Measurements from ENCODE around the gene VRK2. TPM values are rescaled to one million over a fixed set of nuclear protein-coding genes. Genes with fewer than 3 reads are reported as not detected.

Gene VRK2
- total RNA-seq, 1 experiment from 2014 or later: 20.1 TPM

- no peak overlapping the region for H3K27ac Mint-ChIP-seq
- H3K4me3 Mint-ChIP-seq: no peak overlapping the region
- TF ChIP-seq USF1 (CRISPR knock-in tag; IDR thresholded peaks at IDR 0.05) (no peak), TEAD4 (CRISPR knock-in tag; IDR thresholded peaks at IDR 0.05) (no peak), RORB (CRISPR knock-in tag; IDR thresholded peaks at IDR 0.05) (no peak), PREB (CRISPR knock-in tag; IDR thresholded peaks at IDR 0.05; ENCODE audit: borderline replicate concordance) (no peak), ZNF416 (CRISPR knock-in tag; IDR thresholded peaks at IDR 0.05) (no peak)
- TF ChIP-seq, protein P1, sequence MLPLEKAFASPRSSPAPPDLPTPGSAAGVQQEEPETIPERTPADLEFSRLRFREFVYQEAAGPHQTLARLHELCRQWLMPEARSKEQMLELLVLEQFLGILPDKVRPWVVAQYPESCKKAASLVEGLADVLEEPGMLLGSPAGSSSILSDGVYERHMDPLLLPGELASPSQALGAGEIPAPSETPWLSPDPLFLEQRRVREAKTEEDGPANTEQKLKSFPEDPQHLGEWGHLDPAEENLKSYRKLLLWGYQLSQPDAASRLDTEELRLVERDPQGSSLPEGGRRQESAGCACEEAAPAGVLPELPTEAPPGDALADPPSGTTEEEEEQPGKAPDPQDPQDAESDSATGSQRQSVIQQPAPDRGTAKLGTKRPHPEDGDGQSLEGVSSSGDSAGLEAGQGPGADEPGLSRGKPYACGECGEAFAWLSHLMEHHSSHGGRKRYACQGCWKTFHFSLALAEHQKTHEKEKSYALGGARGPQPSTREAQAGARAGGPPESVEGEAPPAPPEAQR (CRISPR knock-in tag; IDR thresholded peaks at IDR 0.05): no peak
- ChIA-PET CTCF (no interaction called here), POLR2A (no interaction called here)
- DNase-seq (ENCODE audit: low spot score): no peak
- H3K4me1 Mint-ChIP-seq: no peaks in the 10 kb centered on the region; the same call in 1 of the 2 replicates
- ATAC-seq: no peak
- H3K36me3 Mint-ChIP-seq: peaks cover 51% of the 10 kb centered on the region
- H3K9me3 Mint-ChIP-seq: peaks cover 29% of the 10 kb centered on the region
- H3K27me3 Mint-ChIP-seq (ENCODE audit: low read depth): no peaks in the 10 kb centered on the region
Measured at GRCh38 chr2:58180635-58181034, 134.0 kb downstream of the VRK2 start.

- ChIA-PET CTCF (no interaction called here), POLR2A (no interaction called here)
- no peak overlapping the region for H3K4me3 Mint-ChIP-seq
- H3K4me1 Mint-ChIP-seq: no peaks in the 10 kb centered on the region; the same call in 1 of the 2 replicates
- DNase-seq (ENCODE audit: low spot score): no peak
- H3K27me3 Mint-ChIP-seq (ENCODE audit: low read depth): no peaks in the 10 kb centered on the region
- H3K36me3 Mint-ChIP-seq: peaks cover 54% of the 10 kb centered on the region
- no peak overlapping the region for H3K27ac Mint-ChIP-seq
- TF ChIP-seq AFF4 (CRISPR knock-in tag; IDR thresholded peaks at IDR 0.05; ENCODE audit: borderline replicate concordance): no peak
- TF ChIP-seq NFATC4 (CRISPR knock-in tag; IDR thresholded peaks at IDR 0.05): no peak
- TF ChIP-seq ETV6 (CRISPR knock-in tag; IDR thresholded peaks at IDR 0.05): no peak
- no peak for TF ChIP-seq CTCF (IDR thresholded peaks at IDR 0.05)
- no peak for TF ChIP-seq SP1 (CRISPR knock-in tag; conservative IDR thresholded peaks at IDR 0.05)
- TF ChIP-seq ZNF416 (CRISPR knock-in tag; IDR thresholded peaks at IDR 0.05): no peak
- TF ChIP-seq, protein P2, sequence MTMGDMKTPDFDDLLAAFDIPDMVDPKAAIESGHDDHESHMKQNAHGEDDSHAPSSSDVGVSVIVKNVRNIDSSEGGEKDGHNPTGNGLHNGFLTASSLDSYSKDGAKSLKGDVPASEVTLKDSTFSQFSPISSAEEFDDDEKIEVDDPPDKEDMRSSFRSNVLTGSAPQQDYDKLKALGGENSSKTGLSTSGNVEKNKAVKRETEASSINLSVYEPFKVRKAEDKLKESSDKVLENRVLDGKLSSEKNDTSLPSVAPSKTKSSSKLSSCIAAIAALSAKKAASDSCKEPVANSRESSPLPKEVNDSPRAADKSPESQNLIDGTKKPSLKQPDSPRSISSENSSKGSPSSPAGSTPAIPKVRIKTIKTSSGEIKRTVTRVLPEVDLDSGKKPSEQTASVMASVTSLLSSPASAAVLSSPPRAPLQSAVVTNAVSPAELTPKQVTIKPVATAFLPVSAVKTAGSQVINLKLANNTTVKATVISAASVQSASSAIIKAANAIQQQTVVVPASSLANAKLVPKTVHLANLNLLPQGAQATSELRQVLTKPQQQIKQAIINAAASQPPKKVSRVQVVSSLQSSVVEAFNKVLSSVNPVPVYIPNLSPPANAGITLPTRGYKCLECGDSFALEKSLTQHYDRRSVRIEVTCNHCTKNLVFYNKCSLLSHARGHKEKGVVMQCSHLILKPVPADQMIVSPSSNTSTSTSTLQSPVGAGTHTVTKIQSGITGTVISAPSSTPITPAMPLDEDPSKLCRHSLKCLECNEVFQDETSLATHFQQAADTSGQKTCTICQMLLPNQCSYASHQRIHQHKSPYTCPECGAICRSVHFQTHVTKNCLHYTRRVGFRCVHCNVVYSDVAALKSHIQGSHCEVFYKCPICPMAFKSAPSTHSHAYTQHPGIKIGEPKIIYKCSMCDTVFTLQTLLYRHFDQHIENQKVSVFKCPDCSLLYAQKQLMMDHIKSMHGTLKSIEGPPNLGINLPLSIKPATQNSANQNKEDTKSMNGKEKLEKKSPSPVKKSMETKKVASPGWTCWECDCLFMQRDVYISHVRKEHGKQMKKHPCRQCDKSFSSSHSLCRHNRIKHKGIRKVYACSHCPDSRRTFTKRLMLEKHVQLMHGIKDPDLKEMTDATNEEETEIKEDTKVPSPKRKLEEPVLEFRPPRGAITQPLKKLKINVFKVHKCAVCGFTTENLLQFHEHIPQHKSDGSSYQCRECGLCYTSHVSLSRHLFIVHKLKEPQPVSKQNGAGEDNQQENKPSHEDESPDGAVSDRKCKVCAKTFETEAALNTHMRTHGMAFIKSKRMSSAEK (CRISPR knock-in tag; IDR thresholded peaks at IDR 0.05; ENCODE audit: borderline replicate concordance): no peak
- no peak for TF ChIP-seq ATF1 (CRISPR knock-in tag; IDR thresholded peaks at IDR 0.05)
- no peak for TF ChIP-seq ARID4B (CRISPR knock-in tag; IDR thresholded peaks at IDR 0.05; ENCODE audit: borderline replicate concordance)
- ATAC-seq: no peak
- peaks cover 24% of the 10 kb centered on the region for H3K9me3 Mint-ChIP-seq
Measured at GRCh38 chr2:58182527-58182926, 135.9 kb downstream of the VRK2 start.
